B cell (primary cell): ENCODE results near the gene APOBEC4. TPM values are rescaled to one million over a fixed set of nuclear protein-coding genes. Genes with fewer than 3 reads are reported as not detected.

ENCODE experiments used
- polyA plus RNA-seq: library from polyadenylated mRNA; depleted of rRNA; stranded (reverse); fragments of >200 nt; gene quantifications from 2 replicates; pipeline ENCODE4 v1.2.3, GENCODE V29; 2012
- total RNA-seq, 2 donors: library from RNA; stranded (reverse); fragments of 120-200 nt in 1 of 2; gene quantifications; 1 replicate in 1 of 2; 2 replicates in 1 of 2; pipeline versions ENCODE4 v1.2.3 to v1.2.4, GENCODE V29; 2013 to 2022

Gene APOBEC4
- total and polyA plus RNA-seq, 2 donors (not counting 1 experiment from before 2014, with no cell fraction given), result not detected

Other genes starting within 250 kb of the APOBEC4 start
- gene NMNAT2, start 234.9 kb downstream of the APOBEC4 start, total RNA-seq, result not detected in 2 replicates
- not detected in 2 replicates for gene NMNAT2, start 234.9 kb downstream of the APOBEC4 start, polyA plus RNA-seq
- 69.1 and 73.3 TPM in 2 replicates for gene SMG7, start 180.8 kb downstream of the APOBEC4 start, total RNA-seq
- 20.8 and 28.7 TPM in 2 replicates for gene SMG7, start 180.8 kb downstream of the APOBEC4 start, polyA plus RNA-seq
- 10.5 and 10.7 TPM in 2 replicates for gene NCF2, start 62.9 kb downstream of the APOBEC4 start, total RNA-seq
- 9.9 and 10.9 TPM in 2 replicates for gene NCF2, start 62.9 kb downstream of the APOBEC4 start, polyA plus RNA-seq
- gene ARPC5, start 17.5 kb downstream of the APOBEC4 start, total RNA-seq, result 91.9 and 103 TPM in 2 replicates
- gene ARPC5, start 17.5 kb downstream of the APOBEC4 start, polyA plus RNA-seq, result 22.9 and 28.3 TPM in 2 replicates
- 0.83 and 1.1 TPM in 2 replicates for gene RGL1, start 151.8 kb upstream of the APOBEC4 start, total RNA-seq
- gene RGL1, start 151.8 kb upstream of the APOBEC4 start, polyA plus RNA-seq, result 0.09 and 0.12 TPM in 2 replicates